Measurements from ENCODE around the gene TNFSF9.

GRCh38 chr19:6501740-6502648, 28.8 kb upstream of the TNFSF9 start, which contains the start of gene TUBB4A:
- TF ChIP-seq POLR2AphosphoS5 (IDR thresholded peaks at IDR 0.05; ENCODE audit: low read depth, low read length) = no peak
- no peak for TF ChIP-seq MAX (IDR thresholded peaks at IDR 0.05; ENCODE audit: low read depth)
- no peak for TF ChIP-seq RCOR1 (IDR thresholded peaks at IDR 0.05; ENCODE audit: low read length)
- no peak for TF ChIP-seq EZH2phosphoT487 (IDR thresholded peaks at IDR 0.05; ENCODE audit: borderline replicate concordance, low read depth)

Data from SK-N-SH (cell line).